Activated CD4-positive, alpha-beta T cell treated with anti-CD3 and anti-CD28 coated beads for 4 hours (primary cell): Measurements from ENCODE around the gene CD9.
A peak's percentile ranks its signal among the peaks of the same experiment; 100 is the strongest.
"Not testable (repeated sequence)": the region's sequence is repeated elsewhere in the genome, so short reads cannot be mapped to it uniquely, and the experiment has no call there.

Experiments
- DNase-seq, 2 donors: peaks; one replicate each; pipeline ENCODE4 v3.0.0-alpha.2; 2020

Gene CD9

GRCh38 chr12:6180268-6181051 is 19.7 kb upstream of the CD9 start:
- no peak for DNase-seq

- DNase-seq, result no peak
Measured at GRCh38 chr12:6181166-6181565, 19.0 kb upstream of the CD9 start.

- DNase-seq, result no peak
Measured at GRCh38 chr12:6181583-6182278, 18.5 kb upstream of the CD9 start.

- no peak for DNase-seq
Measured at GRCh38 chr12:6182279-6182898, 17.8 kb upstream of the CD9 start.

- no peak for DNase-seq
Measured at GRCh38 chr12:6183689-6184428, 16.3 kb upstream of the CD9 start.

GRCh38 chr12:6185961-6186827 is 14.0 kb upstream of the CD9 start:
- DNase-seq, result no peak

- DNase-seq, result no peak
Measured at GRCh38 chr12:6187948-6188793, 12.0 kb upstream of the CD9 start.

GRCh38 chr12:6189028-6189427 is 11.2 kb upstream of the CD9 start:
- DNase-seq, result no peak

GRCh38 chr12:6189952-6190598 is 10.1 kb upstream of the CD9 start:
- DNase-seq, result not testable (repeated sequence)

- not testable (repeated sequence) for DNase-seq
Measured at GRCh38 chr12:6190767-6191530, 9.3 kb upstream of the CD9 start.

GRCh38 chr12:6192604-6193380 is 7.4 kb upstream of the CD9 start:
- DNase-seq, result no peak

GRCh38 chr12:6193853-6194815 is 6.1 kb upstream of the CD9 start:
- DNase-seq, result no peak

- DNase-seq, result peak; percentile 70 to 83
Measured at GRCh38 chr12:6195665-6196535, 4.3 kb upstream of the CD9 start.

GRCh38 chr12:6198051-6198450 is 2.1 kb upstream of the CD9 start:
- DNase-seq, result no peak

GRCh38 chr12:6198556-6198955 is 1.6 kb upstream of the CD9 start:
- no peak for DNase-seq

- DNase-seq, result no peak
Measured at GRCh38 chr12:6198985-6199530, 1.1 kb upstream of the CD9 start.
